HG03066 (cell line): ENCODE results near the gene GPATCH2L.

Source experiments
- ATAC-seq: cut with Tn5 transposase; IDR thresholded peaks from one replicate; pipeline ENCODE4 v1.9.1; 2021; ENCODE audit warnings: low read depth; ENCODE audit not compliant: unreplicated experiment

GPATCH2L gene

GRCh38 chr14:76252471-76252870 lies 100.7 kb downstream of the GPATCH2L start:
- ATAC-seq = no peak

GRCh38 chr14:76253111-76253510 lies 101.4 kb downstream of the GPATCH2L start:
- no peak for ATAC-seq

DNA sequence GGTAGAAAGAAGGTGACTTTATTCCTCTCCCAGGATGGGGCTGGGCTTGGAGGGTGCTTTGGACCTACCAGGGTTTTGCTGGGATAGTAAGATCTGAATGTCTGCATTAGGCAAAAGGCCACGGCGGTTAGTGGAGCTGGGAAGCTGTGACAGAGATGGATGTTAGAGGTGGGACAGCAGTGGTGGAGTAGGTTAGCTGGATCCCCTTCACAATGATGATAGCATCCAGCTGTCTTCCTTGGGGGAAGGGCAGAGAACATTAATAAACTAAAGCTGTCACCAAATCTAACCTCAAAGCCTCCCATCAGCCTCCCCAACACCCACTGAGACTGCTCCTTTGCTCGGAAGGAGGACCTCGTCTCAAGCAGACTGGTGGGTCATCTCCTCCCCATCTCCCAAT lies 104.8 kb downstream of the GPATCH2L start:
- no peak for ATAC-seq

DNA sequence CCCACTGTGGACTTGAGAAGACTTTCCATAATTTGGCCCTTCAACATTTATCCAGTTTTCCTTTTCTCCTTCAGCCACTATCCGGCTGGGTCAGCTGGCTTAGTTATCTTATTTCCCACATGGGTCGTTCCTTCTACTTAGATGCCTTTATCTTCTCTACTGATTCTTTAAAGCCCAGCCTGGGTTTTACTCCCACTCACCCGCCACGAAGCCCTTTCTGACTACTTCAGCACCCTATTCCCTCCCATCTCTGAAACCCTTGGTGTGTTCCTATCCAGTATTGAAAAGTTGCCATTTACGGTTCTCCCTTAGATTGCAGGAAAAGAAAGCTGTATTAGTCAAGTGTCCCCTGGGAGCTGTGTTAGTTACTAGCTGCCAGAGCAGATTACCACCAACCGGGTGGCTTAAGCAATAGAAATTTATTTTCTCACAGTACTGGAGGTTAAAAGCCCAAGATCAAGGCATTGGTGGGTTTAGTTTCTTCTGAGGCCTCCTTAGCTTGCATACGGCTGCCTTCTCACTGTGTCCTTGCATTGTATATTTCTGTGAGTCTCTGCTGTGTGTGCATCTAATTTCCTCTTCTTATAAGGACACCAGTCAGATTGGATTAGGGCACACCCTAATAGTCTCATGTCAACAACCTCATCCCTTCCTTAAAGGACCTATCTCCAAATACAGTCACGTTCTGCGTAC lies 105.5 kb downstream of the GPATCH2L start:
- ATAC-seq = no peak

DNA sequence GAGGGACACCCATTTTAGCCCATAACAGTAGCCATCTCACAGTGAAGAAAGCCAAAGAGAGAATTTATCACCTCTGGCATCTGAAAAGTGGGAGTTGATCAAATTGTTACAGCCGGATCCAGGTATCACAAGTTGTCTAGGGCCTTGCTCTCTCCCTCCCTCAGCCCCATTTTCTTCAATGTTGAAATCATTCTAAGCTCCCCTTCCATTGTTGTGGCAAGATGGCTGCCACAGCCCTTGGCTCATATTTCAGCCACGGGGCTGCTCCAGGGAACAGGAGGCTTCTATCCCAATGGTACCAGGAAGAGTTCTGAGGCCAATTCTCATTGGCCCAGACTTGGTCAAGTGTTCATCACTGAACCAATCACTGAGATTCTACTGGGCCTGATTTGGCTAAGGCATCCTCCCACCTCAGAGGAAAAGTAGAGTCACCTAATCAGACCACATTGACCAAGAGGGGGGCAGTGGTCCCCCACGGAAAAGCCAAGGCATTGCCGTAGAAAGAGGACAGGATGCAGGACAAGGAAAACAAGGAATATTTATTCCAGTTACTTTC lies 106.2 kb downstream of the GPATCH2L start:
- no peak for ATAC-seq

DNA sequence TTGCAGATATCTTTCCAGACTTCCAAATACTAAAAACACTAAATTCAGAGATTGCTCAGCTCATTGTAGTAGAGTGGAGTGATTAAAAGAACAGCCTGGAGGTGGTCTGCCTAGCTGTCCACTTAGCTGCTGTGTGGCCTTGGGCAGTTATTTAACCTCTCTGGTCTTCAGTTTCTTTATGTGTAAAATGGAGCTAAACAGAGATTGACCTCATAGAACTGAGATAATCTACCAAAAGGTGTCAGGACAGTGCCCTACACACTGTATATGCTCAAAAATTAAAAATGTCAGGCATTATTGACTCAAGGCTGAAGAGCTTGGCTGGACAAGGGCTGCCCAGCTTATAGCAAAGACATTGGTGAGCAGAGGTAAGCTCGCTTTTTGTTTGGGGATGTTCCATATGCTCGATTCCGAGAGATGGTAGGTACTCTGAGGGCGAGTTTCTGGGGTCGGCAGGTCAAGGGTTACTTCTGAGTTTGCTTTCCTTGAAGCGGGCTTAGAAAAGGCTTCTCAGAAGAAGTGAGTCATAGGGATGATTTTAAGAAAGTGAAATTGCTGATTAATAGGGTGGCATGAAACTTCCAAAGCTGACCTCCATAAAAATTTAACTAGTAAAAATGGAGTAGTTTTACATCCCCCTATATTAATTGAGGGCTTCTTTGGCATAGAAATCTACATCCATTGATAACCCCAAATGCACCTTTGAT lies 107.5 kb downstream of the GPATCH2L start:
- ATAC-seq = no peak

- ATAC-seq = no peak
Observed at GRCh38 chr14:76260749-76261148, 109.0 kb downstream of the GPATCH2L start.

- ATAC-seq = no peak
Observed at GRCh38 chr14:76261371-76261811, 109.7 kb downstream of the GPATCH2L start.

DNA sequence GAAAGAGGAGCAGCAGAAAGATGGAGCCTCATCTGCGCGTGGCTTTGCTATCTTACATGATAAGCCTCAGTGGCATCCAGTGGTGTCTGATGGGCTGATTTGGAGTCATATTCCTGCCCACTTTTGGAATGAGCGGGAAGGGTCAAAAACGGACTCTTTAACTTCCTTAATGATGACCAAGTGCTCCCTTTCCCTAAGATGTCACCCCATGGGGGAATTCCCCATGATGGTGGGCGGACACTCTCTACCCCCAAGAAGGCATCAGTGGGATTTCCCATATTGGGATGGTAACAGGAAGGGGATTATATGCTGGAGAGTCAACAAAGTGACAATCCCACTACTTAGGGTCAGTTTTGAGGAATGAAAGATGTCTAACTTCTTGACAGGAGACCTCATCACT lies 110.9 kb downstream of the GPATCH2L start:
- ATAC-seq = no peak
